ENCODE data around the gene UBXN10. TPM values are rescaled to one million over a fixed set of nuclear protein-coding genes. Genes with fewer than 3 reads are reported as not detected.
A peak's percentile ranks its signal among the peaks of the same experiment; 100 is the strongest.

Gene UBXN10
- total and polyA plus RNA-seq, 2 of the 8 experiments (the other 6 are each of a cell fraction or from before 2014, with no cell fraction given), result 0.43 to 0.68 TPM

DNA sequence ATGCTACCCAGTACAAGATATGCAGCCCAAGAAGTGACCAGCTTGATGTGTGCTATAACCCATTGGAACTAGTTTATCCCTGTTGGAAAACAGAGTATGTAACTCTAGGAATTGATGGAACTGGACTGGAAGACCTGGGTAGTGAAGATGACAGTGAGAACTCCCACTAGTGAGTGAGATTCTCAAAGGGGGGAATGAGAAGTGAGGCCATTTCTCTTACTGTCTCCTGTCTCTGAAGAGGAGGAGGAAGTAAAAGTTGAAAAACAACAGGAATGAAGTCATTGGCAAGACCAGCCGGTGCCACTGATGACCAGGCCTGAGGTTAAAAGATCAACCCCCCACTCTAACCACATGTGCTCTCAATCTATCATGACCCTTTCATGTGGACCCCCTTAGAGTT lies 25.9 kb upstream of the UBXN10 start:
- no peak overlapping the region for H3K27ac ChIP-seq (ENCODE audit: low read depth, low read length)
- H3K79me1 ChIP-seq (ENCODE audit: low read depth, low read length), result no peaks in the 10 kb centered on the region
- no peak overlapping the region for H3K56ac ChIP-seq (replicated peaks; ENCODE audit: insufficient read length, low read depth, low read length)
- ChIA-PET POLR2A (ENCODE audit: partially characterized antibody) (no interaction called here), CTCF (ENCODE audit: partially characterized antibody) (interaction anchor here (0.6 to 1.6 kb wide), 6 partner anchors 10 to 816 kb away, joined by 3 to 6 read pairs (median 4); no protein-coding TSS in a partner anchor)
- H3K4ac ChIP-seq (replicated peaks; ENCODE audit: insufficient read length, low read depth, low read length), result no peak overlapping the region
- no peaks in the 10 kb centered on the region for H3K4me1 ChIP-seq (replicated peaks in 1 of 4; ENCODE audit: control insufficient read depth in 3 of 4, insufficient read depth in 4 of 4, low read length in 3 of 4)
- H3K23me2 ChIP-seq (ENCODE audit: low read depth, low read length), result no peaks in the 10 kb centered on the region
- H3K4me3 ChIP-seq (ENCODE audit: extremely low read depth in 1 of 4, insufficient read depth in 2 of 4, low read depth in 3 of 4, low read length in 4 of 4), result no peak overlapping the region
- no peaks in the 10 kb centered on the region for H3K79me2 ChIP-seq (ENCODE audit: control insufficient read depth in 1 of 2, insufficient read depth in 2 of 2, low read length in 2 of 2)
- H3K9ac ChIP-seq (replicated peaks in 1 of 4; ENCODE audit: extremely low read depth in 1 of 4, low read depth in 3 of 4, low read length in 3 of 4), result no peak overlapping the region
- FAIRE-seq (no peak), DNase-seq (ENCODE audit: low read depth in 1 of 2, low spot score in 2 of 2) (no peak)
- H4K20me1 ChIP-seq (replicated peaks in 1 of 2; ENCODE audit: control insufficient read depth in 1 of 2, insufficient read depth in 2 of 2, low read length in 2 of 2), result no peaks in the 10 kb centered on the region
- H4K5ac ChIP-seq (ENCODE audit: insufficient read length, low read depth, low read length), result no peak overlapping the region
- H3K14ac ChIP-seq (ENCODE audit: insufficient read length), result no peak overlapping the region
- H2BK5ac ChIP-seq (ENCODE audit: low read depth, low read length), result no peak overlapping the region
- H2BK120ac ChIP-seq (replicated peaks; ENCODE audit: low read depth, low read length), result no peak overlapping the region
- no peak overlapping the region for H2AK5ac ChIP-seq (ENCODE audit: low read depth, low read length)
- H3K4me2 ChIP-seq (ENCODE audit: insufficient read depth in 1 of 2, low read depth in 2 of 2, low read length in 2 of 2), result no peak overlapping the region
- no peak overlapping the region for H2AFZ ChIP-seq (ENCODE audit: low read length)
- 94% methylated on average over 1 of the region's 1 CpG; no CpG with 5 or more reads in 1 of the 2 experiments for WGBS, 2 experiments (ENCODE audit: extremely low coverage in 1 of 2, insufficient coverage in 1 of 2, insufficient read length in 1 of 2, insufficient replicate concordance in 2 of 2, low coverage in 1 of 2, low lambda C conversion rate in 2 of 2, missing lambda C conversion rate in 1 of 2)
- H3K36me3 ChIP-seq (ENCODE audit: control insufficient read depth in 2 of 4, insufficient read depth in 4 of 4, low read length in 3 of 4), result no peaks in the 10 kb centered on the region
- no peak overlapping the region for H2BK15ac ChIP-seq (ENCODE audit: low read length)
- H4K91ac ChIP-seq (replicated peaks; ENCODE audit: insufficient read length, low read length), result no peak overlapping the region
- no peak overlapping the region for H2BK20ac ChIP-seq (ENCODE audit: low read length)
- no peak overlapping the region for H2BK12ac ChIP-seq (ENCODE audit: low read depth, low read length)
- no peak overlapping the region for H4K8ac ChIP-seq (ENCODE audit: extremely low read depth, insufficient read depth, low read length)
- no peak overlapping the region for H3K18ac ChIP-seq (ENCODE audit: extremely low read depth, low read length)
- TF ChIP-seq RAD21 (IDR thresholded peaks at IDR 0.05 in 1 of 2, conservative IDR thresholded peaks at IDR 0.05 in 1 of 2; ENCODE audit: low read depth in 2 of 2, low read length in 2 of 2) (no peak), KDM5A (IDR thresholded peaks at IDR 0.05; ENCODE audit: low read length) (no peak), EP300 (IDR thresholded peaks at IDR 0.05; ENCODE audit: borderline replicate concordance in 1 of 2, low read depth in 2 of 2, low read length in 2 of 2) (peak in 1 of 2 experiments; percentile 91; a peak in 1 of 3 replicates), SP4 (IDR thresholded peaks at IDR 0.05; ENCODE audit: low read length) (no peak)
- H3K9me3 ChIP-seq (ENCODE audit: insufficient read depth in 2 of 2, low read depth in 1 of 2, low read length in 1 of 2), result peaks cover 18 to 19% of the 10 kb centered on the region in 2 experiments
- H3K23ac ChIP-seq (ENCODE audit: insufficient read length), result no peak overlapping the region
- H3K27me3 ChIP-seq (replicated peaks in 1 of 4; ENCODE audit: control insufficient read depth in 3 of 4, extremely low read depth in 1 of 4, insufficient read depth in 3 of 4, low read length in 3 of 4), result no peaks in the 10 kb centered on the region
